Fibroblast of the aortic adventitia (primary cell): ENCODE data around the gene SLC25A30. TPM values are rescaled to one million over a fixed set of nuclear protein-coding genes. Genes with fewer than 3 reads are reported as not detected.
"Not testable (repeated sequence)": the region's sequence is repeated elsewhere in the genome, so short reads cannot be mapped to it uniquely, and the experiment has no call there.

Experiments used
- DNase-seq: peaks from one replicate; pipeline ENCODE4 v3.0.0-alpha.2; 2010; ENCODE audit warnings: low read depth
- H3K4me3 ChIP-seq: 2 replicates; pipeline ENCODE4 v1.5.1; 2011; ENCODE audit warnings: low read depth, mild to moderate bottlenecking, control low read depth, low read length, moderate library complexity
- total RNA-seq: library from RNA; depleted of rRNA; stranded (reverse); fragments of >200 nt; gene quantifications from 2 replicates; pipeline ENCODE4 v1.2.3, GENCODE V29; 2012; ENCODE audit warnings: low replicate concordance
- TF ChIP-seq, protein P1 (sequence below): IDR thresholded peaks from 2 replicates; pipeline ENCODE4 v1.5.1; 2011; ENCODE audit warnings: mild to moderate bottlenecking, low read length, control low read depth, inconsistent platforms; ENCODE audit not compliant: insufficient read depth

Gene SLC25A30
- total RNA-seq, 1 donor: 10.4 TPM

DNA sequence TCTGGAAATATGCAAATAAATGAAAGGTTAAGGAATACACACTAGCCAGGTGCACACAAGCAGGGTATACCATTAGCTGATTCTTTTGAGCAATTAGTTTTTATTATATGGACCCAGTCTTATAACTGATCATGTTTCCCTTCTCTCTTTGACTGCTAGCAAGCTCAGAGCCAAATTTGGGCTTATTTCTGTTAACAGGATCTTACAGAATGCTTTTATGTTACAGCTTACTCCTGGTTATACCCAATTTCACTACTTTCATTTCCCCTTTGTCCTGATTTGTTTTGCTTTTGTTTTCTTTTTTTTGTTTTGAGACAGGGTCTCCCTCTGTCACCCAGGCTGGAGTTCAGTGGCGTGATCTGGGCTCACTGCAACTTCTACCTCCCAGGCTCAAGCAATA lies 64.3 kb downstream of the SLC25A30 start:
- DNase-seq: no peak
- H3K4me3 ChIP-seq: no peak overlapping the region
- TF ChIP-seq, protein P1, sequence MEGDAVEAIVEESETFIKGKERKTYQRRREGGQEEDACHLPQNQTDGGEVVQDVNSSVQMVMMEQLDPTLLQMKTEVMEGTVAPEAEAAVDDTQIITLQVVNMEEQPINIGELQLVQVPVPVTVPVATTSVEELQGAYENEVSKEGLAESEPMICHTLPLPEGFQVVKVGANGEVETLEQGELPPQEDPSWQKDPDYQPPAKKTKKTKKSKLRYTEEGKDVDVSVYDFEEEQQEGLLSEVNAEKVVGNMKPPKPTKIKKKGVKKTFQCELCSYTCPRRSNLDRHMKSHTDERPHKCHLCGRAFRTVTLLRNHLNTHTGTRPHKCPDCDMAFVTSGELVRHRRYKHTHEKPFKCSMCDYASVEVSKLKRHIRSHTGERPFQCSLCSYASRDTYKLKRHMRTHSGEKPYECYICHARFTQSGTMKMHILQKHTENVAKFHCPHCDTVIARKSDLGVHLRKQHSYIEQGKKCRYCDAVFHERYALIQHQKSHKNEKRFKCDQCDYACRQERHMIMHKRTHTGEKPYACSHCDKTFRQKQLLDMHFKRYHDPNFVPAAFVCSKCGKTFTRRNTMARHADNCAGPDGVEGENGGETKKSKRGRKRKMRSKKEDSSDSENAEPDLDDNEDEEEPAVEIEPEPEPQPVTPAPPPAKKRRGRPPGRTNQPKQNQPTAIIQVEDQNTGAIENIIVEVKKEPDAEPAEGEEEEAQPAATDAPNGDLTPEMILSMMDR: no peak

DNA sequence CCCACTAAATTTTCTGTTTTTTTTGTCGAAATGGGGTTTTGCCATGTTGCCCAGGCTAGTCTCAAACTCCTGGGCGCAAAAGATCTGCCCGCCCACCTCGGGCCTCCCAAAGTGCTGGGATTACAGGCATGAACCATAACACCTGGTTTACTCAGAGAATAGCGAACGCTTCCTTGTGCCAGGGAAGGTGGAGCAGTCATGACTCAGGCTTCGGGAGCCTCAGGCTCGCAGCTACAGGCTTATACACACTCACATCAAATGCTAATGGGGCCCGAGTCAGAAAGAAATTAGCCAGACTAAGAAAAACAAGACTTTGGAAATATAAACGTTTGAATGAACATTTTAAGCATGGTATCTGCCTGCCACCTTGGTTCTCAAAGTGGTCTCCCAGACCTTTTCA lies 66.1 kb downstream of the SLC25A30 start:
- no peak overlapping the region for H3K4me3 ChIP-seq
- TF ChIP-seq, protein P1: no peak
- no peak for DNase-seq

DNA sequence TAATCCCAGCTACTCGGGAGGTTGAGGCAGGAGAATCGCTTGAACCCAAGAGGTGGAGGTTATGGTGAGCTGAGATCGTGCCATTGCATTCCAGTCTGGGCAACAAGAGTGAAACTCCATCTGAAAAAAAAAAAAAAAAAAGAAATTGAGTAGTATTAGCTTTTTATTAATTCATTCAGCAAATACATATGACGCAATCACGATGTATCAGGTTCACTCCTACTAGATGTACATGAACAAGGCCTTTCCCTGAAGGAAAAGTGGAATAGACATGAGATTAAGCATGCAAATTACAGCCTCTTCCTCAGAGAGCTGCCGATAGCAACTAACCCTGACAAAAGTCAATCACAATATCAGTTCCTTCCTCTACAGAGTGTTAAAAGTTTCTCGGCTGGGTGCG lies 68.0 kb downstream of the SLC25A30 start:
- no peak for DNase-seq
- H3K4me3 ChIP-seq: no peak overlapping the region
- TF ChIP-seq, protein P1: no peak

DNA sequence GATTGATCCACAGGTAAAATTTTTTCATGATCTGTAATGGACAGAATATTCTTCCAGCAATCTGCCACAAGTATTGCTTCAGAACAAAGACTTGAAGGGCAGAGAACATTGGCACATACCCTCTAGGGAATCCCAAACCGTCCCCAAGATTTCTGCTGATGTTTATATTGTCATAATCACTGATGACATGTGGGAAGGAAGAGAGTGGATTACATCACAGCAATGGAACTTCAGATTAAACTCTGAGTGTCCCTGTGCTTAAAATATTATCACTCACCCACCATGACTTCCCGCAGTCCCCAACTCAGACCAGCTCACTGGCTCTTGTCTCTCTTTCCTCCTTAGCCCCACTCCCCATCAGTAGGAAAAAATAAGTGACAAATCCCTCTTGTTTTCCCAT lies 68.7 kb downstream of the SLC25A30 start:
- TF ChIP-seq, protein P1: no peak
- no peak for DNase-seq
- no peak overlapping the region for H3K4me3 ChIP-seq

DNA sequence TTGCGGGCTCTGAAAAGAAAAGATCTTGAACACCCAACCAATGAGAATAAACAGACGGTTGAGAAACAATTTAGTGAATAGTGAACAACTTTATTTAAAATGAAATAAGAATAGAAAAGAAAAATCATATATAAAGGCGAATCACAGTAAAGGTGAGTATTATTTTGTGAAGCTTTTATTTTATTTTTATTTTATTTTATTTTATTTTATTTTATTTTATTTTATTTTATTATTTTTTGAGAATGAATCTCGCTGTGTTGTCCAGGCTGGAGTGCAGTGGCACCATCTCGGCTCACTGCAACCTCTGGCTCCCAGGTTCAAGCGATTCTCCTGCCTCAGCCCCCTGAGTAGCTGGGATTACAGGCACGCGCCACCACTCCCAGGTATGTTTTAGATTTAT lies 74.1 kb downstream of the SLC25A30 start:
- not testable (repeated sequence) for H3K4me3 ChIP-seq, DNase-seq

Other genes starting within 250 kb of the SLC25A30 start
- not detected in 2 replicates for gene KCTD4, start 217.3 kb downstream of the SLC25A30 start, total RNA-seq
- 2,623 and 5,269 TPM in 2 replicates for gene TPT1, start 77.2 kb downstream of the SLC25A30 start, total RNA-seq
- 31.0 and 31.2 TPM in 2 replicates for gene COG3, start 46.6 kb upstream of the SLC25A30 start, total RNA-seq
- gene ERICH6B, start 197.4 kb upstream of the SLC25A30 start, total RNA-seq: not detected in 2 replicates